Activated naive CD4-positive, alpha-beta T cell treated with anti-CD3 and anti-CD28 coated beads for 36 hours (primary cell): ENCODE measurements around the gene PTBP3. TPM values are rescaled to one million over a fixed set of nuclear protein-coding genes. Genes with fewer than 3 reads are reported as not detected.

Experiments used
- CTCF ChIA-PET: fragments of 350-600 bp; sonication (Branson Sonifier 250); formaldehyde crosslinking; loops from one replicate; lab custom pipeline; 2021; ENCODE audit warnings: antibody characterized with exemption; lab: Charles Lee
- DNase-seq: peaks from one replicate; pipeline ENCODE4 v3.0.0-alpha.2; 2020
- H3K27ac Mint-ChIP-seq: one replicate; pipeline ENCODE4 v1.8.0; 2021; ENCODE audit warnings: mild to moderate bottlenecking, mixed read lengths
- H3K27me3 Mint-ChIP-seq: one replicate; pipeline ENCODE4 v1.8.0; 2021; ENCODE audit warnings: low read depth, mixed read lengths
- H3K36me3 Mint-ChIP-seq: one replicate; pipeline ENCODE4 v1.8.0; 2021; ENCODE audit warnings: low read depth, mixed read lengths
- H3K4me1 Mint-ChIP-seq: one replicate; pipeline ENCODE4 v1.8.0; 2021; ENCODE audit warnings: low read depth, mixed read lengths
- H3K4me3 Mint-ChIP-seq: one replicate; pipeline ENCODE4 v1.8.0; 2021; ENCODE audit warnings: mild to moderate bottlenecking, moderate library complexity, mixed read lengths
- H3K9me3 Mint-ChIP-seq: one replicate; pipeline ENCODE4 v1.8.0; 2021; ENCODE audit warnings: mixed read lengths
- intact Hi-C: fragments of 100-400 bp; cut with micrococcal nuclease; formaldehyde crosslinking; loops from one replicate; pipeline ENCODE4 v1.15.1; 2023
- total RNA-seq, 2 experiments: library from RNA; stranded (reverse); gene quantifications; one replicate each; pipeline ENCODE4 v1.2.3, GENCODE V29; 2021

PTBP3 gene
- total RNA-seq, 2 experiments from 2014 or later = 87.8 to 92.6 TPM

DNA sequence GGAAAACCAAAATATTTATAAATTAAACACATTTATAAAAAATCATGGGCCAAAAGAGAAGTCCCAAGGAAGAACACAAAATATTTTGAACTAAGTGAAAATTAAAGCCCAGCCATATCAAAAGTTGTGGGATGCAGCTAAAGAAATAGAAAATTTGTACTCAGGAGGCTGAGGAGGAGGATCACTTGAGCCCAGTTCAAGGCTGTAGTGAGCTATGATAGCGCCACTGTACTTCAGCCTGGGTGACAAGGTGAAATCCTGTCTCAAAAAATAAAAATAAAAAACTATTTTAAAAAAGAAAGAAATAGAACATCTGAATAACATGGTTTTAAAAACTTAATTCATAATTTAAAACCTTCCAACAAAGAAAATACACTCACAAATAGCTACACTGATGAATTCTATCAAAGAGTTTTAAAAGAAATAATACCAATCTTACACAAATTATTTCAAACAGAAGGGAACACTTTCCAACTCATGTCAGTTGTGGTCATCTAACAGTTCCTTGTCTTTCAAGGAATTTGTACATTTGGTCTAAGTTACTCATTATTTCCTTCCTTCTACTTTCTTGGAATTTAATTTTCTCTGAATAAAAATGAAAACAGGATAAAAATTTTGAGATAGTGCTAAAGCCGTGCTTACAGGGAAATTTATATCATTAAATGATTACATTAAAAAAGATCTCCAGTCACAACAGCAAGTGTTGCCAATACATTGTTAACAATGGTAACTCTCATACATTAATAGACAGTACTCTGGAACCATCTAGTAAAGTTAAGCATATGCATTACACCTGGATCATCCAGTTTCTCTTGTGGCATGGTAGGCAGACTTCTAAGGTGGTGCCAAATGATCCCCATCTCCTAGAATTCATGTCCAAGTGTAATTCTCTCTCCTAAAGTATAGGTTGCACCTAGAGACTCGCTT, 17.8 kb downstream of the PTBP3 start:
- CTCF ChIA-PET = interaction anchor here (0.6 to 0.9 kb wide), 2 partner anchors 10 to 40 kb away, joined by 3 read pairs; no protein-coding TSS in a partner anchor
- H3K36me3 Mint-ChIP-seq = peaks cover 4% of the 10 kb centered on the region
- H3K27ac Mint-ChIP-seq = no peak overlapping the region
- no peak for DNase-seq
- H3K4me3 Mint-ChIP-seq = no peak overlapping the region
- H3K4me1 Mint-ChIP-seq = peaks cover 68% of the 10 kb centered on the region
- intact Hi-C loops = no loop called here
- no peaks in the 10 kb centered on the region for H3K9me3 Mint-ChIP-seq
- H3K27me3 Mint-ChIP-seq = no peaks in the 10 kb centered on the region

GRCh38 chr9:112312139-112312538, 21.3 kb downstream of the PTBP3 start:
- Mint-ChIP-seq H3K9me3 (no peaks in the 10 kb centered on the region), H3K27ac (no peak overlapping the region), H3K36me3 (peaks cover 5% of the 10 kb centered on the region), H3K4me3 (no peak overlapping the region), H3K4me1 (peaks cover 52% of the 10 kb centered on the region), H3K27me3 (no peaks in the 10 kb centered on the region)
- CTCF ChIA-PET = no interaction called here
- intact Hi-C loops = loop anchor here (5.0 kb wide), 1 partner anchor 35 kb away; no protein-coding TSS in a partner anchor
- no peak for DNase-seq

GRCh38 chr9:112311497-112311896, 21.9 kb downstream of the PTBP3 start:
- Mint-ChIP-seq H3K4me1 (peaks cover 46% of the 10 kb centered on the region), H3K27me3 (no peaks in the 10 kb centered on the region)

DNA sequence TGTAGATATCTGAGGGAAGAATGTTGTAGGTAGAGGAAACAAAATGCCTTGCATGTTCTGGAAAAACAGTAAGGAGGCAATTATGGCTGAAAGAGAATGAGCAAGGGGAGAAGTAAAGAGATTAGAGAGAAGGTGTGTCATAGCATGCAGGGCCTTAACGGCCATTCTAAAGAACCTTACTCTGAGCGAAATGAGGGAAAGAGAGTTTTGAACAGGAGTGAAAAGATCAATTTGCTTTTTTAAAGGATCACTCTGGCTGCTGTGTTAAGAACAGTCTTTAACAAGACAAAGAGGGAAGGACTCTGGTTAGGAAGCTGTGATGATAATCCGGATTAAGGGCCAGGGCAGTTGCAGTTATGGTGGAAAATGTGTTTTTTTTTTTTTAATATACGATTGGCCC, 22.6 kb downstream of the PTBP3 start:
- Mint-ChIP-seq H3K4me3 (no peak overlapping the region), H3K4me1 (peaks cover 39% of the 10 kb centered on the region), H3K27ac (no peak overlapping the region), H3K9me3 (no peaks in the 10 kb centered on the region), H3K36me3 (peaks cover 3% of the 10 kb centered on the region), H3K27me3 (no peaks in the 10 kb centered on the region)
- intact Hi-C loops = loop anchor here (5.0 kb wide), 1 partner anchor 34 kb away; no protein-coding TSS in a partner anchor
- CTCF ChIA-PET = no interaction called here
- DNase-seq = no peak

More at GRCh38 chr9:112311497-112311896, 21.9 kb downstream of the PTBP3 start:
- Mint-ChIP-seq H3K4me3 (no peak overlapping the region), H3K27ac (no peak overlapping the region), H3K36me3 (peaks cover 5% of the 10 kb centered on the region), H3K9me3 (no peaks in the 10 kb centered on the region)
- CTCF ChIA-PET = no interaction called here
- DNase-seq = no peak
- intact Hi-C loops = loop anchor here (5.0 kb wide), 1 partner anchor 34 kb away; no protein-coding TSS in a partner anchor

DNA sequence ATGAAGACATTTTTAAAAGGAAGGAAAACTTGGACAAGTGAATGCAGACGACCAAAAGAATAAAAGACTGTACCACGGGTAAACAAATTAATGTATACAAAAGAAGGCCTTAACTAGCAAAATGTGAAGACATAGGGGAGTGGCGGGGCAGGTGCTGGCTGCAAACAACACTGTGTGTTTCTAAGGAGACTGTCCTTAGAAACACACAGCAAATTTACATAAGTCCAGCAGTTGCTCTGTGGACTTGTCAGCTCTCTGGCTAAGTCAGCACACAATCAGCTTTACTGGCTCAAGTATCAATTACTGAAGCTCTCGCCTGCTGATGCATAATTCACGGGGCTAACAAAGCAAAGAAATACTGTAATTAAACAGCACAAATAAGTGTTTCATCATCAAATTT, 24.8 kb downstream of the PTBP3 start:
- DNase-seq = no peak
- no peaks in the 10 kb centered on the region for H3K9me3 Mint-ChIP-seq
- intact Hi-C loops = no loop called here
- CTCF ChIA-PET = interaction anchor here (0.5 kb wide), 1 partner anchor 339 kb away, joined by 3 read pairs; no protein-coding TSS in a partner anchor
- H3K36me3 Mint-ChIP-seq = peaks cover 3% of the 10 kb centered on the region
- no peak overlapping the region for H3K27ac Mint-ChIP-seq
- H3K4me1 Mint-ChIP-seq = peaks cover 23% of the 10 kb centered on the region
- no peak overlapping the region for H3K4me3 Mint-ChIP-seq
- H3K27me3 Mint-ChIP-seq = no peaks in the 10 kb centered on the region

DNA sequence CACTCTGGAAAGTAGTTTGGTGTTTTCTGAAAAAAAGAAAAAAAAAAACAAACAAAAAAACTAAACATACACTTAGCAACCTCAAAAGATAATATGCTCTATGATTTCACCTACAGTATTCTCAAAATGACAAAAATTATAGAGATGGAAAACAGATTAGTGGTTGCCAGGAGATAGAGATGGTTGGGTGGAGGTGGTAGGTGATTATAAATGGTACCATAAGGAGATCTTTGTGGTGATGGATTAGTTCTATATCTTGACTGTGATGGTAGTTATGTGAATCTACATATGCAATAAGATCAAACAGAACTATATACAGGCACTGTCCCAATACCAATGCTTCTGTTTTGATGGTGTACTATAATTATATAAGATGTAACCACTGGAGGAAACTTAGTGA, 32.0 kb downstream of the PTBP3 start:
- no peak for DNase-seq
- Mint-ChIP-seq H3K4me3 (no peak overlapping the region), H3K36me3 (peaks cover 7% of the 10 kb centered on the region), H3K27ac (peak overlapping the region; percentile 4), H3K27me3 (no peaks in the 10 kb centered on the region), H3K4me1 (peaks cover 37% of the 10 kb centered on the region), H3K9me3 (peaks cover 2% of the 10 kb centered on the region)
- CTCF ChIA-PET = no interaction called here
- intact Hi-C loops = no loop called here

- H3K36me3 Mint-ChIP-seq = peaks cover 14% of the 10 kb centered on the region
- peaks cover 35% of the 10 kb centered on the region for H3K4me1 Mint-ChIP-seq
- DNase-seq = no peak
- CTCF ChIA-PET = no interaction called here
- intact Hi-C loops = no loop called here
- H3K4me3 Mint-ChIP-seq = no peak overlapping the region
- no peaks in the 10 kb centered on the region for H3K27me3 Mint-ChIP-seq
- peaks cover 2% of the 10 kb centered on the region for H3K9me3 Mint-ChIP-seq
- H3K27ac Mint-ChIP-seq = no peak overlapping the region
Observed at GRCh38 chr9:112299514-112299913, 33.9 kb downstream of the PTBP3 start.

DNA sequence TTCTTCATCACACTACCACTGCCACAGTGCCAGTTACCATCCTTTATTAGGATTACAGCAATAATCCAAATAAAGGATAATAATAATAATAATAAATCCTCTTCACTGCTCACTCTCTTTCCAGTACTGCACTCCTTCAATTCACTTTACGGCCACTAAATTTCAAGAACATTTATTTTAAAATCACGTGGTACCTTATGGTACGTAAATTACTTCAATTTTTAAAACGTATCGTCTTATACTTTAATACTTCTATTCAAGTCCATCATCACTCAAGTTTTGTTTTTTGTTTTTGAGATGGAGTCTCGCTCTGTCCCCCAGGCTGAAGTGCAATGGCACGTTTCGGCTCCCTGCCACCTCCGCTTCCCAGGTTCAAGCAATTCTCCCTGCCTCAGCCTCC, 36.5 kb downstream of the PTBP3 start:
- CTCF ChIA-PET = interaction anchor here (0.6 kb wide), 1 partner anchor 545 kb away, joined by 3 read pairs; no protein-coding TSS in a partner anchor
- no peak overlapping the region for H3K27ac Mint-ChIP-seq
- H3K36me3 Mint-ChIP-seq = peaks cover 21% of the 10 kb centered on the region

DNA sequence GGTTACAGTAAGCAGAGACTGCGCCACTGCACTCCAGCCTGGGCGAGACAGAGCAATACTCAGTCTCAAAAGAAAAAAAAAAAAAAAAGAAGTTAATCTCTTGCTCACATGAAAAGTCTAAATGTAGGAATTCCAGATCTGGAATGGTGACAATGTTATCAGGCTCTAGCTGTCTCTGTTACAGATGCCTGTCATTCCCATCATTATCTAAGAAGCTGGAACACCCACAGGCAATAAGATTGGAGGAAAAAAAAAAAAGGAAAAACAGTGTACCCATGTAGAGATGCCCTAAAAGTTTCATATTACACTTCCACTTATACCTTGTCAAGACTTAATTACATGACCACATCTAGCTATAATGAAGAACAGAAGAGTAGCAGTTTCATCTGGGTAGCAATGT, 38.2 kb downstream of the PTBP3 start:
- Mint-ChIP-seq H3K9me3 (no peaks in the 10 kb centered on the region), H3K36me3 (peaks cover 27% of the 10 kb centered on the region), H3K4me3 (no peak overlapping the region), H3K27me3 (no peaks in the 10 kb centered on the region), H3K4me1 (peaks cover 12% of the 10 kb centered on the region), H3K27ac (no peak overlapping the region)
- DNase-seq = no peak
- intact Hi-C loops = no loop called here
- CTCF ChIA-PET = interaction anchor here (1.3 kb wide), 1 partner anchor 10 kb away, joined by 3 read pairs; no protein-coding TSS in a partner anchor

More for the DNA sequence above, 36.5 kb downstream of the PTBP3 start:
- no peaks in the 10 kb centered on the region for H3K27me3 Mint-ChIP-seq
- intact Hi-C loops = no loop called here
- peaks cover 23% of the 10 kb centered on the region for H3K4me1 Mint-ChIP-seq
- no peaks in the 10 kb centered on the region for H3K9me3 Mint-ChIP-seq
- DNase-seq = no peak
- H3K4me3 Mint-ChIP-seq = no peak overlapping the region

GRCh38 chr9:112288029-112288428, 45.4 kb downstream of the PTBP3 start:
- peaks cover 8% of the 10 kb centered on the region for H3K4me1 Mint-ChIP-seq
- peaks cover 60% of the 10 kb centered on the region for H3K36me3 Mint-ChIP-seq
- no peak overlapping the region for H3K27ac Mint-ChIP-seq
- intact Hi-C loops = no loop called here
- CTCF ChIA-PET = interaction anchor here (1.6 kb wide), 1 partner anchor 175 kb away, joined by 4 read pairs; no protein-coding TSS in a partner anchor
- no peaks in the 10 kb centered on the region for H3K27me3 Mint-ChIP-seq
- no peak for DNase-seq
- peaks cover 35% of the 10 kb centered on the region for H3K9me3 Mint-ChIP-seq
- no peak overlapping the region for H3K4me3 Mint-ChIP-seq

DNA sequence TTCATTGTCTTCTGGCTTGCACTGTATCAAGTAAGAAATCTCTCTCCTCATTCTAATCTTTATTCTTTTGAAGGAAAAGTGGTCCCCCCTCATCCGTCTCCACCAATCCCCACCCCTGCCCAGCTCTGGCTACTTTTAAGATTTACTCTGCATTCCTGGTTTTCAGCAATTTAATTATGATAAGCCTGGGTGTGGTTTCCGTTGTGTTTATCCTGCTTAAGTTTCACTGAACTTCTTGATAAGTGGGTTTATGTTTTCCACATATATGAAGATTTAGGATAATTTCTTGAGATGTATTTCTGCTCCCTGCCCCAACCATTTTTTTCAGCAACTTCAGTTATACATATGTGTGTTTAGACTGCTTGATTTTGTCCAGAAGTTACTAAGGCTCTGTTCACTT, 46.5 kb downstream of the PTBP3 start:
- Mint-ChIP-seq H3K4me1 (peaks cover 16% of the 10 kb centered on the region), H3K27ac (no peak overlapping the region), H3K36me3 (peaks cover 64% of the 10 kb centered on the region), H3K4me3 (no peak overlapping the region), H3K9me3 (peaks cover 38% of the 10 kb centered on the region), H3K27me3 (no peaks in the 10 kb centered on the region)
- CTCF ChIA-PET = no interaction called here
- intact Hi-C loops = no loop called here
- DNase-seq = no peak

DNA sequence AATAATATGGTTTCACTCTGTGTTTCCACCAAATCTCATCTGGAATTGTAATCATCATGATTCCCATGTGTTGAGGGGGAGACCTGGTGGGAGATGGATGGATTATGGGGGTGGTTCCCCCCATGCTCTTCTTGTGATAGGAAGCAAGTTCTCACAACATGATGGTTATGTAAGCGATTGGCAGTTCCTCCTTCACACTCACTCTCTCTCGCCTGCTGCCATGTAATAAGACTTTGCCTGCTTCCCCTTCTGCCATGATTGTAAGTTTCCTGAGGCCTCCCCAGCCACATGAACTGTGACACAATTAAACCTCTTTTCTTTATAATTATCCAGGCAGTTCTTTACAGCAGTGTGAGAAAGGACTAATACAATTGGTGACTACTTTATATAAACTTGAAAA, 48.4 kb downstream of the PTBP3 start:
- Mint-ChIP-seq H3K27ac (no peak overlapping the region), H3K9me3 (peaks cover 38% of the 10 kb centered on the region)

More for the DNA sequence above, 48.4 kb downstream of the PTBP3 start:
- intact Hi-C loops = no loop called here
- Mint-ChIP-seq H3K4me3 (no peak overlapping the region), H3K36me3 (peaks cover 57% of the 10 kb centered on the region), H3K27me3 (no peaks in the 10 kb centered on the region), H3K4me1 (peaks cover 17% of the 10 kb centered on the region)
- DNase-seq = no peak
- CTCF ChIA-PET = interaction anchor here (0.9 kb wide), 1 partner anchor 9 kb away, joined by 3 read pairs; no protein-coding TSS in a partner anchor
